Measurements from ENCODE around the gene NTNG1. TPM values are rescaled to one million over a fixed set of nuclear protein-coding genes. Genes with fewer than 3 reads are reported as not detected.

NTNG1 gene
- total RNA-seq, 1 donor from 2014 or later, result 8.1 TPM

GRCh38 chr1:107523736-107524135 is 382.9 kb downstream of the NTNG1 start:
- Histone ChIP-seq H3K79me2 (ENCODE audit: insufficient read depth, low read length) (no peaks in the 10 kb centered on the region), H3K27me3 (ENCODE audit: insufficient read depth, low read length) (no peaks in the 10 kb centered on the region), H3K36me3 (ENCODE audit: insufficient read depth, low read length) (no peaks in the 10 kb centered on the region), H3K4me1 (ENCODE audit: insufficient read depth, low read length) (no peaks in the 10 kb centered on the region), H4K20me1 (ENCODE audit: insufficient read depth, low read length) (no peaks in the 10 kb centered on the region), H3K27ac (ENCODE audit: low read depth, low read length) (no peak overlapping the region), H3K9ac (ENCODE audit: low read length) (no peak overlapping the region), H3K4me3 (ENCODE audit: insufficient read depth, low read depth, low read length) (no peak overlapping the region), H3K4me2 (ENCODE audit: low read length) (no peak overlapping the region), H3K9me3 (ENCODE audit: insufficient read depth, low read depth, low read length) (no peaks in the 10 kb centered on the region), H2AFZ (ENCODE audit: low read depth, low read length) (no peak overlapping the region)
- FAIRE-seq, result no peak
- peaks cover 5% of the 10 kb centered on the region for H3K4me1 Mint-ChIP-seq (ENCODE audit: low read depth, unreplicated experiment)
- H3K9me3 Mint-ChIP-seq (ENCODE audit: unreplicated experiment), result no peaks in the 10 kb centered on the region
- no peak overlapping the region for H3K27ac Mint-ChIP-seq (ENCODE audit: unreplicated experiment)
- TF ChIP-seq, protein P1, sequence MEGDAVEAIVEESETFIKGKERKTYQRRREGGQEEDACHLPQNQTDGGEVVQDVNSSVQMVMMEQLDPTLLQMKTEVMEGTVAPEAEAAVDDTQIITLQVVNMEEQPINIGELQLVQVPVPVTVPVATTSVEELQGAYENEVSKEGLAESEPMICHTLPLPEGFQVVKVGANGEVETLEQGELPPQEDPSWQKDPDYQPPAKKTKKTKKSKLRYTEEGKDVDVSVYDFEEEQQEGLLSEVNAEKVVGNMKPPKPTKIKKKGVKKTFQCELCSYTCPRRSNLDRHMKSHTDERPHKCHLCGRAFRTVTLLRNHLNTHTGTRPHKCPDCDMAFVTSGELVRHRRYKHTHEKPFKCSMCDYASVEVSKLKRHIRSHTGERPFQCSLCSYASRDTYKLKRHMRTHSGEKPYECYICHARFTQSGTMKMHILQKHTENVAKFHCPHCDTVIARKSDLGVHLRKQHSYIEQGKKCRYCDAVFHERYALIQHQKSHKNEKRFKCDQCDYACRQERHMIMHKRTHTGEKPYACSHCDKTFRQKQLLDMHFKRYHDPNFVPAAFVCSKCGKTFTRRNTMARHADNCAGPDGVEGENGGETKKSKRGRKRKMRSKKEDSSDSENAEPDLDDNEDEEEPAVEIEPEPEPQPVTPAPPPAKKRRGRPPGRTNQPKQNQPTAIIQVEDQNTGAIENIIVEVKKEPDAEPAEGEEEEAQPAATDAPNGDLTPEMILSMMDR (IDR thresholded peaks at IDR 0.05; ENCODE audit: insufficient read depth, low read depth, low read length), result no peak
- H3K4me3 Mint-ChIP-seq (ENCODE audit: unreplicated experiment), result no peak overlapping the region
- H3K36me3 Mint-ChIP-seq (ENCODE audit: low read depth, unreplicated experiment), result no peaks in the 10 kb centered on the region
- DNase-seq (ENCODE audit: low read depth), result no peak
- H3K27me3 Mint-ChIP-seq (ENCODE audit: low read depth, unreplicated experiment), result no peaks in the 10 kb centered on the region

DNA sequence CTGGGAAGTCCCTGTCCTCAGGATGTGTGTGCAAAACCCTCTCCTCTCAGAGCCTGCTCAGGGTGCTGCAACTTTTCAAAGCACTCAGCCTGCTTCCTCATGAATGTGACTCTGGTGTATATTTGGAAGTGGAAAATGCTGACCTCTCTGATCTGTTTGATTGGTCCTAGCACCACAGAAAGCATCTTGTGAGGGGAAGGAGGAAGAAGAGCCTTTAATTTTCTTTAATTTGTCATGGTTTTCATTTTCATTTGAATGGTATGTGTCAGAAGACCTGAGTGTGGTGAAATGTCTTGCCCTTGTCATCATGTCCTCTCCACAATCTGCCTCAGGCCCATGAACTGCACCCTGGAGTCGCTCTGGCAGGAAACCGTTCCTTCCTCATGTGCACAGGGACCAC is 383.5 kb downstream of the NTNG1 start:
- H3K9me3 ChIP-seq (ENCODE audit: insufficient read depth, low read depth, low read length), result no peaks in the 10 kb centered on the region
- no peaks in the 10 kb centered on the region for H3K27me3 ChIP-seq (ENCODE audit: insufficient read depth, low read length)
- no peak for TF ChIP-seq EZH2 (IDR thresholded peaks at IDR 0.05; ENCODE audit: insufficient read depth, low read length)
- TF ChIP-seq, protein P1 (IDR thresholded peaks at IDR 0.05; ENCODE audit: insufficient read depth, low read depth, low read length), result no peak
- Mint-ChIP-seq H3K9me3 (ENCODE audit: unreplicated experiment) (no peaks in the 10 kb centered on the region), H3K4me1 (ENCODE audit: low read depth, unreplicated experiment) (peaks cover 5% of the 10 kb centered on the region), H3K27ac (ENCODE audit: unreplicated experiment) (no peak overlapping the region), H3K4me3 (ENCODE audit: unreplicated experiment) (no peak overlapping the region), H3K27me3 (ENCODE audit: low read depth, unreplicated experiment) (no peaks in the 10 kb centered on the region), H3K36me3 (ENCODE audit: low read depth, unreplicated experiment) (no peaks in the 10 kb centered on the region)
- H4K20me1 ChIP-seq (ENCODE audit: insufficient read depth, low read length), result no peaks in the 10 kb centered on the region
- H3K4me1 ChIP-seq (ENCODE audit: insufficient read depth, low read length), result no peaks in the 10 kb centered on the region
- DNase-seq (ENCODE audit: low read depth), result no peak
- no peak overlapping the region for H3K27ac ChIP-seq (ENCODE audit: low read depth, low read length)
- H3K4me3 ChIP-seq (ENCODE audit: insufficient read depth, low read depth, low read length), result no peak overlapping the region
- no peaks in the 10 kb centered on the region for H3K36me3 ChIP-seq (ENCODE audit: insufficient read depth, low read length)
- H3K4me2 ChIP-seq (ENCODE audit: low read length), result no peak overlapping the region
- no peak overlapping the region for H2AFZ ChIP-seq (ENCODE audit: low read depth, low read length)
- H3K9ac ChIP-seq (ENCODE audit: low read length), result no peak overlapping the region
- no peak for FAIRE-seq
- H3K79me2 ChIP-seq (ENCODE audit: insufficient read depth, low read length), result no peaks in the 10 kb centered on the region

DNA sequence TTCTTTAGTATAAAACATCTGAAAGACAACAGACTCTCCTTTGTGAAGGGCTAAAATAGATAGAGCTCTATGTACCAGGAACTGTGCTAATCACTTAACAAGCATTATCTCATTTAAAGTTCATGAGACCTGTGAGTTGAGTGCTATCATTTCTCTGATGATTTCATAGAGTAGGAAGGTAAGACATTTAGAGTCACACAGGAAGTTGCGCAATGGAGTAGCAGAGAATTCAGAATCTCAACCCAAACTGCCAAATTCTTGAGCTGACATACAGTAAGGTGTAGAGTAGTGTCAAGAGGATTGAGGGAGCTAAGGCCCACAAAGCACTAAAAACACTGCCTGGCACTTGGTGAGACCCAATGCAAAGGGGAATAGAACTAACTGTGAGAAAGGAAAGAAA is 384.3 kb downstream of the NTNG1 start:
- Histone ChIP-seq H4K20me1 (ENCODE audit: insufficient read depth, low read length) (no peaks in the 10 kb centered on the region), H3K27me3 (ENCODE audit: insufficient read depth, low read length) (no peaks in the 10 kb centered on the region), H3K79me2 (ENCODE audit: insufficient read depth, low read length) (no peaks in the 10 kb centered on the region), H3K9ac (ENCODE audit: low read length) (no peak overlapping the region), H2AFZ (ENCODE audit: low read depth, low read length) (no peak overlapping the region), H3K27ac (ENCODE audit: low read depth, low read length) (no peak overlapping the region), H3K4me3 (ENCODE audit: insufficient read depth, low read depth, low read length) (no peak overlapping the region), H3K36me3 (ENCODE audit: insufficient read depth, low read length) (no peaks in the 10 kb centered on the region), H3K9me3 (ENCODE audit: insufficient read depth, low read depth, low read length) (no peaks in the 10 kb centered on the region), H3K4me2 (ENCODE audit: low read length) (no peak overlapping the region), H3K4me1 (ENCODE audit: insufficient read depth, low read length) (no peaks in the 10 kb centered on the region)
- FAIRE-seq (no peak), DNase-seq (ENCODE audit: low read depth) (peak; percentile 18)
- TF ChIP-seq, protein P1 (IDR thresholded peaks at IDR 0.05; ENCODE audit: insufficient read depth, low read depth, low read length), result no peak
- no peak for TF ChIP-seq EZH2 (IDR thresholded peaks at IDR 0.05; ENCODE audit: insufficient read depth, low read length)
- H3K4me1 Mint-ChIP-seq (ENCODE audit: low read depth, unreplicated experiment), result peaks cover 5% of the 10 kb centered on the region
- no peak overlapping the region for H3K4me3 Mint-ChIP-seq (ENCODE audit: unreplicated experiment)
- no peaks in the 10 kb centered on the region for H3K36me3 Mint-ChIP-seq (ENCODE audit: low read depth, unreplicated experiment)
- no peak overlapping the region for H3K27ac Mint-ChIP-seq (ENCODE audit: unreplicated experiment)
- no peaks in the 10 kb centered on the region for H3K9me3 Mint-ChIP-seq (ENCODE audit: unreplicated experiment)
- no peaks in the 10 kb centered on the region for H3K27me3 Mint-ChIP-seq (ENCODE audit: low read depth, unreplicated experiment)
